ENCODE results near the gene PPP1R14B.
A peak's percentile ranks its signal among the peaks of the same experiment; 100 is the strongest.

Gene PPP1R14B

GRCh38 chr11:64227405-64227956 is 19.3 kb downstream of the PPP1R14B start:
- H3K4me3 ChIP-seq (ENCODE audit: low read length): peak overlapping the region; percentile 89
- DNase-seq (ENCODE audit: low read depth): no peak

GRCh38 chr11:64226507-64227051 is 20.2 kb downstream of the PPP1R14B start:
- no peak for DNase-seq (ENCODE audit: low read depth)
- TF ChIP-seq CTCF (conservative IDR thresholded peaks at IDR 0.05; ENCODE audit: low read length): no peak
- peak overlapping the region; percentile 89 for H3K4me3 ChIP-seq (ENCODE audit: low read length)

More at GRCh38 chr11:64227405-64227956, 19.3 kb downstream of the PPP1R14B start:
- no peak for TF ChIP-seq CTCF (conservative IDR thresholded peaks at IDR 0.05; ENCODE audit: low read length)

GRCh38 chr11:64225608-64226506 is 20.9 kb downstream of the PPP1R14B start, which contains the start of the genes NUDT22 and TRPT1:
TSS of gene NUDT22 (plus strand) at chr11:64226274. CDS start at chr11:64226653, 379 bp downstream.
TSS of gene TRPT1 (minus strand) at chr11:64226186. CDS start at chr11:64225860, 326 bp downstream.
- peak within 1 kb of the TSS; percentile 89 for H3K4me3 ChIP-seq (ENCODE audit: low read length)
- peak; percentile 65 for DNase-seq (ENCODE audit: low read depth)
- peak; percentile 28 for TF ChIP-seq CTCF (conservative IDR thresholded peaks at IDR 0.05; ENCODE audit: low read length)

GRCh38 chr11:64224891-64225607 is 21.7 kb downstream of the PPP1R14B start:
- no peak for DNase-seq (ENCODE audit: low read depth)
- no peak for TF ChIP-seq CTCF (conservative IDR thresholded peaks at IDR 0.05; ENCODE audit: low read length)
- H3K4me3 ChIP-seq (ENCODE audit: low read length): peak overlapping the region; percentile 89

- no peak for DNase-seq (ENCODE audit: low read depth)
- no peak overlapping the region for H3K4me3 ChIP-seq (ENCODE audit: low read length)
Measured at GRCh38 chr11:64224151-64224890, 22.4 kb downstream of the PPP1R14B start.

More at GRCh38 chr11:64224151-64224890, 22.4 kb downstream of the PPP1R14B start:
- TF ChIP-seq CTCF (conservative IDR thresholded peaks at IDR 0.05; ENCODE audit: low read length): no peak

All from AG10803 (cell line).